Testis (tissue), 3 donors: ENCODE results near the gene PMVK. TPM values are rescaled to one million over a fixed set of nuclear protein-coding genes. Genes with fewer than 3 reads are reported as not detected.

ENCODE experiments used
- DNase-seq: peaks from one replicate; pipeline ENCODE4 v3.0.0-alpha.2; 2019
- H3K27ac ChIP-seq, 2 donors: fragments of 200-600 bp; sonication (generic); one replicate each; pipeline ENCODE4 v1.5.1; 2019
- H3K27me3 ChIP-seq: fragments of 200-600 bp; sonication (generic); one replicate; pipeline ENCODE4 v1.5.1; 2019
- H3K36me3 ChIP-seq: fragments of 200-600 bp; sonication (generic); one replicate; pipeline ENCODE4 v1.5.1; 2017; ENCODE audit warnings: low read depth; ENCODE audit errors: missing control alignments
- H3K4me1 ChIP-seq: fragments of 200-600 bp; sonication (generic); one replicate; pipeline ENCODE4 v1.5.1; 2019
- H3K4me3 ChIP-seq, 2 donors: fragments of 200-600 bp; sonication (generic); one replicate each; pipeline ENCODE4 v1.5.1; 2017 to 2019
- H3K9me3 ChIP-seq: fragments of 200-600 bp; sonication (generic); one replicate; pipeline ENCODE4 v1.5.1; 2017
- POLR2A ChIP-seq: fragments of 450-650 bp; IDR thresholded peaks from one replicate; pipeline ENCODE4 v1.6.1; 2017; ENCODE audit warnings: antibody characterized with exemption, mild to moderate bottlenecking, moderate library complexity
- WGBS, 2 donors: methylation state at CpG; one replicate each; pipeline ENCODE4 v1.1.5; 2018; 5-methylcytosine and 5-hydroxymethylcytosine counted together
- intact Hi-C: fragments of 100-400 bp; cut with DNase I; formaldehyde crosslinking; loops from one replicate; pipeline ENCODE4 v1.15.1; 2023; ENCODE audit warnings: low total_unique reads
- polyA plus RNA-seq: library from polyadenylated mRNA; stranded (reverse); fragments of 350-450 nt; fragmentation: Illumina TruSeq; extraction: RNeasy Lipid Tissue Mini Kit (QIAGEN cat#74804); gene quantifications from one replicate; pipeline ENCODE4 v1.2.3, GENCODE V29; 2014; ENCODE audit warnings: low read depth, low replicate concordance; ENCODE audit not compliant: insufficient read depth
- total RNA-seq, 2 donors: library from RNA; depleted of rRNA; stranded (reverse); fragments of >200 nt; gene quantifications; one replicate each; pipeline ENCODE4 v1.2.3, GENCODE V29; 2016
- TF ChIP-seq, protein P1 (sequence below), 3 experiments: fragments of 450-650 bp in 2 of 3; fragments of 200-600 bp in 1 of 3; sonication (generic) in 1 of 3; IDR thresholded peaks; one replicate each; pipeline ENCODE4 v1.5.1; 2016 to 2019; ENCODE audit warnings: antibody characterized with exemption in 3 of 3, mild to moderate bottlenecking in 2 of 3, moderate library complexity in 1 of 3

PMVK gene
- total and polyA plus RNA-seq, 3 donors from 2014 or later = 21.1 to 44.6 (median 27.7) TPM

DNA sequence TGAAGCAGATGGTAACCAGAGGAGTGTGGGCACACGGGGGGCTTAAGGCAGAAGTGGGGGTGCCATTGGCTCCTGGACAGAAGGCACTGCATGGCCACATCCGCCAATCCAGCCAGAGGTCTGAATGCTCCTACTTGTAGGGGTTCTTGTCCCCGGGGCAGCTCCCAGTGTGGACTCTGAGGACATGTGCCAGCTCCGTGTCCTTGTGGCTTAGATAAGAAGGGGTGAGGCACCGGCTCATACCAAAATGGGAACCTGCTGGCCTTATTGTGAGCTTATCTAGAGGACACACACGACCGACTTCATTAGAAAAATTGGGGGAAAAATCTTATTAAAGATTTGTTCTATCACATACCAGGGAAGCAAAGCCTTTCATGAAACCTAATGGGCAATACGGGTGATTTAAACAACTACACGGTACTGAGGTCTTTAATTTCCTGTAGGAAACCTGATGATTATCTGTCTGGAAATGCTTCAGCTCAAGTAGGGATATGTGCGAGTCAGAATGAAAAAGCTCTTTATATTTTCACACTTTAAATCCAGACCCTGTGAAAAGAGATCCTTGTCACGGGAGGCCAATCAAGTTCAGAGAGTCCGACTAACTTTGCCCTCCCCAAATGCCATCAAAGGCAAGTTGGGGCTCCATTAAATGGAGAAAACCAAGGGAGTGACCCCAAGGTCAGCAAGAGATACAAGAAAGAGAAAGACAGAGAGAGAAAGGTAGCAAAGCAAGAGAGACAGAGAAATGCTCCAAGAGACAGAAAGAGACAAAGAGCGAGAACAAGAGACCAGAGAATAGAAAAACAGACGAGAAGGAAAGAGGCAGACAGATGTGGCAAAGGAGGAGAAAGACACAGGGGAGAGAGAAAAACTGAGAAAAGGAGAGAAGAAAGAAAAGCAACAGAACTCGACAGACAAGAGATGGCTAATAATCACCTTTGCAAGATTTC lies 52.3 kb downstream of the PMVK start:
- no peaks in the 10 kb centered on the region for H3K36me3 ChIP-seq
- no peak overlapping the region for H3K4me3 ChIP-seq
- H3K4me1 ChIP-seq = peaks cover 5% of the 10 kb centered on the region
- no peak for TF ChIP-seq POLR2A
- TF ChIP-seq, protein P1, sequence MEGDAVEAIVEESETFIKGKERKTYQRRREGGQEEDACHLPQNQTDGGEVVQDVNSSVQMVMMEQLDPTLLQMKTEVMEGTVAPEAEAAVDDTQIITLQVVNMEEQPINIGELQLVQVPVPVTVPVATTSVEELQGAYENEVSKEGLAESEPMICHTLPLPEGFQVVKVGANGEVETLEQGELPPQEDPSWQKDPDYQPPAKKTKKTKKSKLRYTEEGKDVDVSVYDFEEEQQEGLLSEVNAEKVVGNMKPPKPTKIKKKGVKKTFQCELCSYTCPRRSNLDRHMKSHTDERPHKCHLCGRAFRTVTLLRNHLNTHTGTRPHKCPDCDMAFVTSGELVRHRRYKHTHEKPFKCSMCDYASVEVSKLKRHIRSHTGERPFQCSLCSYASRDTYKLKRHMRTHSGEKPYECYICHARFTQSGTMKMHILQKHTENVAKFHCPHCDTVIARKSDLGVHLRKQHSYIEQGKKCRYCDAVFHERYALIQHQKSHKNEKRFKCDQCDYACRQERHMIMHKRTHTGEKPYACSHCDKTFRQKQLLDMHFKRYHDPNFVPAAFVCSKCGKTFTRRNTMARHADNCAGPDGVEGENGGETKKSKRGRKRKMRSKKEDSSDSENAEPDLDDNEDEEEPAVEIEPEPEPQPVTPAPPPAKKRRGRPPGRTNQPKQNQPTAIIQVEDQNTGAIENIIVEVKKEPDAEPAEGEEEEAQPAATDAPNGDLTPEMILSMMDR (IDR thresholded peaks at IDR 0.05) = no peak
- no peaks in the 10 kb centered on the region for H3K27me3 ChIP-seq
- no peak for DNase-seq
- intact Hi-C loops = no loop called here
- no peaks in the 10 kb centered on the region for H3K9me3 ChIP-seq
- no peak overlapping the region for H3K27ac ChIP-seq
- 65 to 69% methylated on average over 15 of the region's 15 CpGs for WGBS, 2 donors

DNA sequence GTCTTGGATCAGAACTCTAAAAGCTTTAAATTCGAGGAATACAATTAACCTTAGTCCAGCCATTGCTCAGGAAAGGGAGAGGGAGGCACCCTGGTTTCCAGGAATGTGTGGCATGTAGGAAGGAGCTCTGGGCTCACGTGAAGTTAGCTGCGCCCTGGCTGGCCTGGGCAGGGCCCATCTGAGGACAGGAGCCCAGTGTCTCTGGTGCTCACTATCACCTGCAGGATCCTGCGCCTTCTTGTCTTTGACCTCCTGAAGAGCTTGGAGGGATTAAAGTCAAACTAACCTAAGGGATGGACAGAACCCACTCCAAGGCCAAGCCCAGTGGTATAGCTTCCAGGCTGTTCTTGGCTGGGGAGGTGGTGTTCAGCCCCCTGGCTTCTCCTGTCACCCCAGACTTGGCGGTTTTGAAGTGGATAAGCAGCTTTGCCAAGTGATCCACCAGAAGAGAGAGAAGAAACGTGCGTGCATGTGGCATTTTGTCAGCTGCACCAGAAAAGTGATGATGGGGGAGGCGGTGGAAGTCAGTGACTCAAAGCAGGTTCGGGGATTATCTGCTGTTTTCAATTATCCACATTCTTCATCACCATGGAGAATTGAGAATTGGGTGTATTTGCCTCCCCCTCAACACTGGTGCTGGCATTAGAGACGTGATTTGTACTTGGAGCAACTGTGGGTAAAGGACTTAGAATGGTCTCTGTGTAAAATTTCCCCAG lies 54.5 kb downstream of the PMVK start:
- 81 to 88% methylated on average over 10 of the region's 10 CpGs for WGBS, 2 donors

DNA sequence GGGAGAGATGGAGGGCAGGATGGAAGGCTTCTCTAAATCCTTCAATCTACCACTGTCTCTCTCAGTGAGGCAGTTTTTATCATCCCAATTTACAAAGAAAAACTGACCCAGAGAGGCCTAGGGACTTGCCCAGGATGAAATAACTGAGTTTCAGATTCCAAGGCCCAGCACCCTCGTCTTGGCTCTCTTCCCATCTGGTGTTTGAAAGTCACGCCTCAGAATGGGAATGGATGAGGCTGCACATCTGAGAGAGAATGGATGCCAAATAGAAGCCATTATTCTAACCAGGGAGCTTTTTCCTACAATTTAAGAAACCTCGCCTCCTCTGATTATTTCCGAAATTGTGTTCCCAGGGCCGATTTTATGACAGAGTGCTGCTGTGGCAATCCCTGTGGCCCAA lies 55.8 kb downstream of the PMVK start:
- no peak for DNase-seq
- Histone ChIP-seq H3K9me3 (no peaks in the 10 kb centered on the region), H3K4me3 (no peak overlapping the region), H3K27me3 (no peaks in the 10 kb centered on the region), H3K27ac (no peak overlapping the region), H3K4me1 (peaks cover 5% of the 10 kb centered on the region), H3K36me3 (no peaks in the 10 kb centered on the region)
- TF ChIP-seq POLR2A = no peak
- TF ChIP-seq, protein P1 (IDR thresholded peaks at IDR 0.05) = no peak
- 73 to 80% methylated on average over 5 of the region's 5 CpGs for WGBS, 2 donors
- intact Hi-C loops = no loop called here

More for the DNA sequence above, 54.5 kb downstream of the PMVK start:
- TF ChIP-seq, protein P1 (IDR thresholded peaks at IDR 0.05) = no peak
- TF ChIP-seq POLR2A = no peak
- Histone ChIP-seq H3K27me3 (no peaks in the 10 kb centered on the region), H3K4me1 (peaks cover 5% of the 10 kb centered on the region), H3K4me3 (no peak overlapping the region), H3K27ac (no peak overlapping the region), H3K9me3 (no peaks in the 10 kb centered on the region), H3K36me3 (no peaks in the 10 kb centered on the region)
- DNase-seq = no peak
- intact Hi-C loops = no loop called here

DNA sequence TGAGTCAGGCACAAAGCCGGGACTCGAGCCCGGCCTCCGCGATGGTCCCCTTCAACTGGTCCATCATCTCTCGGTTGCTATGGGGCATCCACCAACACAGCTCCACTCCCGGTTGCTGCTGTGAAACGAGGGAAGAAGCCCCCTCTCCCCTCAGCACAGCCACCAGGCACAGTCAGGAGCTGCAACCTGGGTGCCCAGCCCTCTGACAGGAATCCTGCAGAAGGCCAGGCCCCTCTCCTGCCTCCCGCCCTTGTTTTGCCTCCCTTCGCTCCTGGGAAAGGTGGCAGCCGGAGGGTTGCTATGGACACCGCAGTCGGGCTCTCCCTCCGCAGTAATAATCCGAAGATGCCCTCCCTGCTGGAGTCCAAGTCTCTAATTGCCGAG lies 57.5 kb downstream of the PMVK start:
- H3K4me3 ChIP-seq = no peak overlapping the region
- no peak overlapping the region for H3K27ac ChIP-seq
- H3K4me1 ChIP-seq = no peaks in the 10 kb centered on the region
- no peaks in the 10 kb centered on the region for H3K9me3 ChIP-seq
- no peaks in the 10 kb centered on the region for H3K36me3 ChIP-seq
- H3K27me3 ChIP-seq = no peaks in the 10 kb centered on the region
- 59% methylated on average over 15 to 16 of the region's 16 CpGs for WGBS, 2 donors
- no peak for DNase-seq
- TF ChIP-seq, protein P1 (IDR thresholded peaks at IDR 0.05) = no peak
- no peak for TF ChIP-seq POLR2A
- intact Hi-C loops = loop anchor here (10.0 kb wide), 1 partner anchor 314 kb away; the partner anchor contains the start of gene CHRNB2
